H1 (cell line): ENCODE results near the gene SERINC5. TPM values are rescaled to one million over a fixed set of nuclear protein-coding genes. Genes with fewer than 3 reads are reported as not detected.

ENCODE experiments used
- CTCF ChIA-PET: fragments of 300-600 bp; sonication (Branson Sonifier 250); formaldehyde crosslinking; loops from one replicate; lab custom pipeline; 2021; ENCODE audit not compliant: partially characterized antibody; lab: Charles Lee
- POLR2A ChIA-PET: fragments of 300-600 bp; sonication (Branson Sonifier 250); formaldehyde crosslinking; loops from one replicate; lab custom pipeline; 2021; ENCODE audit warnings: inconsistent platforms; ENCODE audit not compliant: partially characterized antibody; lab: Charles Lee
- DNase-seq, 2 experiments: peaks; one replicate each; pipeline versions ENCODE4 v3.0.0 to v3.0.0-alpha.2; 2010 to 2022; ENCODE audit warnings: low spot score in 2 of 2, low read depth in 1 of 2, mixed read lengths in 1 of 2
- FAIRE-seq: peaks from 2 replicates; lab custom pipeline; 2011; peaks lifted over from hg19 to GRCh38; lab: Jason Lieb, UNC
- H2AFZ ChIP-seq: 2 replicates; pipeline ENCODE4 v1.8.1; 2012; ENCODE audit warnings: low read length, inconsistent platforms
- H2AK5ac ChIP-seq: 2 replicates; pipeline ENCODE4 v1.6.1; 2013; ENCODE audit warnings: low read depth, low read length
- H2BK120ac ChIP-seq: replicated peaks from 2 replicates; pipeline ENCODE3; 2013; ENCODE audit warnings: low read depth, low read length, inconsistent platforms
- H2BK12ac ChIP-seq: 2 replicates; pipeline ENCODE4 v1.6.1; 2013; ENCODE audit warnings: low read depth, low read length
- H2BK15ac ChIP-seq: 2 replicates; pipeline ENCODE4 v1.6.1; 2013; ENCODE audit warnings: low read length
- H2BK20ac ChIP-seq: 2 replicates; pipeline ENCODE4 v1.6.1; 2013; ENCODE audit warnings: low read length
- H2BK5ac ChIP-seq: 2 replicates; pipeline ENCODE4 v1.6.1; 2013; ENCODE audit warnings: low read depth, low read length
- H3K14ac ChIP-seq: 2 replicates; pipeline ENCODE4 v1.6.1; 2013; ENCODE audit warnings: inconsistent platforms; ENCODE audit not compliant: insufficient read length
- H3K18ac ChIP-seq: 2 replicates; pipeline ENCODE4 v1.6.1; 2013; ENCODE audit warnings: low read length; ENCODE audit errors: extremely low read depth
- H3K23ac ChIP-seq: 2 replicates; pipeline ENCODE4 v1.6.1; 2013; ENCODE audit warnings: inconsistent platforms; ENCODE audit not compliant: insufficient read length
- H3K23me2 ChIP-seq: 2 replicates; pipeline ENCODE4 v1.6.1; 2013; ENCODE audit warnings: low read depth, low read length
- H3K27ac ChIP-seq: 2 replicates; pipeline ENCODE4 v1.6.1; 2011; ENCODE audit warnings: low read depth, low read length, inconsistent platforms
- H3K27me3 ChIP-seq, 4 experiments: replicated peaks in 1 of 4; 1 replicate in 1 of 4; 2 replicates in 3 of 4; pipeline versions ENCODE4 v1.6.1 to v1.8.1; 2011 to 2013; ENCODE audit warnings: low read length in 3 of 4, mild to moderate bottlenecking in 3 of 4, inconsistent platforms in 2 of 4, mixed read lengths in 2 of 4, moderate library complexity in 1 of 4; ENCODE audit not compliant: control insufficient read depth in 3 of 4, insufficient read depth in 3 of 4; ENCODE audit errors: extremely low read depth in 1 of 4
- H3K36me3 ChIP-seq, 4 experiments: 2 replicates each; pipeline versions ENCODE4 v1.6.1 to v1.8.1; 2011 to 2013; ENCODE audit warnings: mild to moderate bottlenecking in 4 of 4, low read length in 3 of 4, moderate library complexity in 2 of 4, control low read depth in 1 of 4, inconsistent platforms in 1 of 4; ENCODE audit not compliant: insufficient read depth in 4 of 4, control insufficient read depth in 2 of 4
- H3K4ac ChIP-seq: replicated peaks from 2 replicates; pipeline ENCODE3; 2013; ENCODE audit warnings: low read length, low read depth, mixed read lengths, inconsistent platforms; ENCODE audit not compliant: insufficient read length
- H3K4me1 ChIP-seq, 4 experiments: replicated peaks in 1 of 4; 1 replicate in 1 of 4; 2 replicates in 3 of 4; pipeline versions ENCODE4 v1.6.1 to v1.8.1; 2011 to 2013; ENCODE audit warnings: low read length in 3 of 4, inconsistent platforms in 2 of 4, mixed read lengths in 1 of 4; ENCODE audit not compliant: insufficient read depth in 4 of 4, control insufficient read depth in 3 of 4
- H3K4me2 ChIP-seq, 2 experiments: 2 replicates each; pipeline versions ENCODE4 v1.6.1 to v1.8.1; 2011 to 2013; ENCODE audit warnings: low read depth in 2 of 2, low read length in 2 of 2, control low read depth in 1 of 2, inconsistent platforms in 1 of 2, mild to moderate bottlenecking in 1 of 2; ENCODE audit not compliant: insufficient read depth in 1 of 2
- H3K4me3 ChIP-seq, 4 experiments: fragments of 200-600, 300-600 bp in 1 of 4; sonication (generic), shearing (Covaris generic), sonication (Bioruptor Twin) in 1 of 4; 2 replicates each; pipeline versions ENCODE4 v1.5.1 to v1.8.1; 2011 to 2016; ENCODE audit warnings: low read length in 4 of 4, low read depth in 3 of 4, control low read depth in 2 of 4, inconsistent platforms in 2 of 4, mild to moderate bottlenecking in 2 of 4, mixed read lengths in 1 of 4, moderate library complexity in 1 of 4; ENCODE audit not compliant: insufficient read depth in 2 of 4; ENCODE audit errors: extremely low read depth in 1 of 4
- H3K56ac ChIP-seq: replicated peaks from 2 replicates; pipeline ENCODE3; 2013; ENCODE audit warnings: low read depth, mild to moderate bottlenecking, mixed read lengths, low read length, inconsistent platforms; ENCODE audit not compliant: insufficient read length
- H3K79me1 ChIP-seq: 2 replicates; pipeline ENCODE4 v1.6.1; 2013; ENCODE audit warnings: low read depth, low read length, control low read depth
- H3K79me2 ChIP-seq, 2 experiments: 2 replicates each; pipeline versions ENCODE4 v1.6.1 to v1.8.1; 2012 to 2013; ENCODE audit warnings: low read length in 2 of 2, mild to moderate bottlenecking in 2 of 2, inconsistent platforms in 1 of 2; ENCODE audit not compliant: insufficient read depth in 2 of 2, control insufficient read depth in 1 of 2
- H3K9ac ChIP-seq, 4 experiments: replicated peaks in 1 of 4; 1 replicate in 1 of 4; 2 replicates in 3 of 4; pipeline versions ENCODE4 v1.6.1 to v1.8.1; 2011 to 2013; ENCODE audit warnings: low read depth in 3 of 4, low read length in 3 of 4, control low read depth in 2 of 4, mild to moderate bottlenecking in 2 of 4, moderate library complexity in 2 of 4, inconsistent platforms in 1 of 4; ENCODE audit errors: extremely low read depth in 1 of 4
- H3K9me3 ChIP-seq, 2 experiments: 2 replicates each; pipeline versions ENCODE4 v1.6.1 to v1.8.1; 2012 to 2013; ENCODE audit warnings: mild to moderate bottlenecking in 2 of 2, moderate library complexity in 2 of 2, control low read depth in 1 of 2, inconsistent platforms in 1 of 2, low read depth in 1 of 2, low read length in 1 of 2, mixed read lengths in 1 of 2; ENCODE audit not compliant: insufficient read depth in 2 of 2
- H4K20me1 ChIP-seq, 2 experiments: replicated peaks in 1 of 2; 2 replicates each; pipeline versions ENCODE3 to v1.8.1; 2011 to 2013; ENCODE audit warnings: inconsistent platforms in 2 of 2, low read length in 2 of 2, mild to moderate bottlenecking in 1 of 2; ENCODE audit not compliant: insufficient read depth in 2 of 2, control insufficient read depth in 1 of 2
- H4K5ac ChIP-seq: 2 replicates; pipeline ENCODE4 v1.6.1; 2013; ENCODE audit warnings: low read length, low read depth, mixed read lengths, inconsistent platforms; ENCODE audit not compliant: insufficient read length
- H4K8ac ChIP-seq: 2 replicates; pipeline ENCODE4 v1.8.0; 2013; ENCODE audit warnings: mild to moderate bottlenecking, moderate library complexity, low read length, inconsistent platforms; ENCODE audit not compliant: insufficient read depth; ENCODE audit errors: extremely low read depth
- H4K91ac ChIP-seq: replicated peaks from 2 replicates; pipeline ENCODE3; 2013; ENCODE audit warnings: low read length, mixed read lengths, inconsistent platforms; ENCODE audit not compliant: insufficient read length
- CEBPB ChIP-seq: IDR thresholded peaks from 2 replicates; pipeline ENCODE4 v1.6.1; 2012; ENCODE audit warnings: low read depth, low read length
- GTF2F1 ChIP-seq: IDR thresholded peaks from 2 replicates; pipeline ENCODE4 v1.6.1; 2012; ENCODE audit warnings: low read depth, low read length, improper control_type of control experiment, borderline replicate concordance
- KDM1A ChIP-seq: fragments of 200-600, 300-600 bp; sonication (generic); IDR thresholded peaks from 2 replicates; pipeline ENCODE4 v1.7.1; 2016; ENCODE audit warnings: mild to moderate bottlenecking, low read length, borderline replicate concordance
- NRF1 ChIP-seq: IDR thresholded peaks from 2 replicates; pipeline ENCODE4 v1.6.1; 2011; ENCODE audit warnings: mild to moderate bottlenecking, low read depth, low read length, improper control_type of control experiment
- RBBP5 ChIP-seq: IDR thresholded peaks from 2 replicates; pipeline ENCODE4 v1.7.1; 2012; ENCODE audit warnings: low read depth, mild to moderate bottlenecking, inconsistent platforms, low read length, moderate library complexity, borderline replicate concordance
- RNF2 ChIP-seq: fragments of 200-900, 300-1000 bp; sonication (generic); IDR thresholded peaks from 2 replicates; pipeline ENCODE4 v1.7.1; 2016; ENCODE audit warnings: borderline replicate concordance, low read depth, mild to moderate bottlenecking, antibody characterized with exemption, low read length; ENCODE audit not compliant: poor library complexity, severe bottlenecking; ENCODE audit errors: missing control alignments
- RXRA ChIP-seq: IDR thresholded peaks from 2 replicates; pipeline ENCODE4 v1.6.1; 2011; ENCODE audit warnings: low read depth, mild to moderate bottlenecking, low read length, moderate library complexity; ENCODE audit not compliant: insufficient read depth
- SIRT6 ChIP-seq: IDR thresholded peaks from one replicate; pipeline ENCODE4 v1.7.1; 2012; ENCODE audit warnings: low read length, inconsistent platforms
- SIX5 ChIP-seq: IDR thresholded peaks from 2 replicates; pipeline ENCODE4 v1.6.1; 2011; ENCODE audit warnings: mild to moderate bottlenecking, low read depth, low read length
- SRF ChIP-seq: IDR thresholded peaks from 2 replicates; pipeline ENCODE4 v1.6.1; 2011; ENCODE audit warnings: mild to moderate bottlenecking, low read depth, low read length, moderate library complexity
- WGBS, 2 experiments: shearing (Covaris generic) in 1 of 2; methylation state at CpG; one replicate each; pipeline versions ENCODE4 v1.1.6 to v1.1.7; 2013 to 2015; ENCODE audit warnings: low lambda C conversion rate in 2 of 2, mixed read lengths in 2 of 2, inconsistent platforms in 1 of 2, low coverage in 1 of 2, missing lambda C conversion rate in 1 of 2; ENCODE audit not compliant: insufficient replicate concordance in 2 of 2, insufficient coverage in 1 of 2, insufficient read length in 1 of 2; ENCODE audit errors: extremely low coverage in 1 of 2, missing lambda C conversion rate in 1 of 2; 5-methylcytosine and 5-hydroxymethylcytosine counted together
- polyA plus RNA-seq, 7 experiments: library from polyadenylated mRNA; depleted of rRNA in 3 of 7; stranded (reverse) in 5 of 7; unstranded in 2 of 7; fragments of >200 nt in 5 of 7; fragments of 200-250 nt in 2 of 7; gene quantifications; 1 replicate in 5 of 7; 2 replicates in 1 of 7; 4 replicates in 1 of 7; pipeline versions ENCODE4 v1.2.1 to v1.2.3, GENCODE V29; 2011 to 2013; ENCODE audit warnings: missing spikeins in 2 of 7, mixed read lengths in 2 of 7
- total RNA-seq: library from RNA; stranded (reverse); fragmentation: NEBNext Ultra II Directional; extraction: Animal tissue kit (Norgen Biotek cat#: 25700); gene quantifications from 2 replicates; pipeline ENCODE4 v1.2.1, GENCODE V29; 2021
- TF ChIP-seq, protein P1 (sequence below): IDR thresholded peaks from 2 replicates; pipeline ENCODE4 v1.6.1; 2011; ENCODE audit warnings: low read depth, mild to moderate bottlenecking, low read length; ENCODE audit not compliant: insufficient read depth
- TF ChIP-seq, protein P2 (sequence below): IDR thresholded peaks from 2 replicates; pipeline ENCODE4 v1.6.1; 2012; ENCODE audit warnings: low read length, inconsistent platforms

The SERINC5 gene
- total and polyA plus RNA-seq, 2 of the 8 experiments (the other 6 are each of a cell fraction or from before 2014, with no cell fraction given), result 32.2 to 149 TPM

DNA sequence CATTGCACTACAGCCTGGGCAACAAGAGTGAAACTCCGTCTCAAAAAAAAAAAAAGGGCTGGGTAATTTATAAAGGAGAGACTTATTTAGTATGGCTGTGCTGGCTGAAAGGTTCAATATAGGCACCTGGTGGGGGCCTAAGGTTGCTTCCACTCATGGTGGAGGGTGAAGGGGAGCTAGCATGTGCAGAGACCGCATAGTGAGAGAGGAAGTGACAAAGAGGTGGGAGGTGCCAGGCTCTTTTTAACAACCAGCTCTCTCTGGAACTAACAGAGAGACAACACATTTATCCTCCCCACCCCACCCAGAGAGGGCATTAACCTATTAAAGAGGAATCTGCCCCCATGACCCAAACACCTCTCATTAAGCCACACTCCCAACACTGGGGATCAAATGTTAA is 28.9 kb upstream of the SERINC5 start:
- Histone ChIP-seq H3K4ac (no peak overlapping the region), H3K4me3 (no peak overlapping the region), H3K18ac (no peak overlapping the region), H3K36me3 (no peaks in the 10 kb centered on the region), H3K56ac (no peak overlapping the region), H2BK5ac (no peak overlapping the region), H4K5ac (no peak overlapping the region), H2BK120ac (no peak overlapping the region), H3K27ac (no peak overlapping the region), H3K4me2 (no peak overlapping the region), H2BK15ac (no peak overlapping the region), H4K91ac (no peak overlapping the region), H3K79me2 (no peaks in the 10 kb centered on the region), H2BK12ac (no peak overlapping the region), H3K27me3 (no peaks in the 10 kb centered on the region), H4K8ac (no peak overlapping the region), H3K9ac (peak overlapping the region in 1 of 4 experiments; percentile 10; a peak in 1 of 7 replicates), H3K9me3 (no peaks in the 10 kb centered on the region), H3K23me2 (no peaks in the 10 kb centered on the region), H4K20me1 (no peaks in the 10 kb centered on the region), H3K4me1 (no peaks in the 10 kb centered on the region), H3K79me1 (no peaks in the 10 kb centered on the region), H3K23ac (no peak overlapping the region), H2BK20ac (no peak overlapping the region), H2AK5ac (no peak overlapping the region), H3K14ac (no peak overlapping the region), H2AFZ (peak overlapping the region; percentile 40; the same call in 1 of the 2 replicates)
- DNase-seq, result no peak
- 90% methylated on average over 2 of the region's 2 CpGs; no CpG with 5 or more reads in 1 of the 2 experiments for WGBS, 2 experiments
- FAIRE-seq, result no peak
- ChIA-PET POLR2A (interaction anchor here (1.7 kb wide), 1 partner anchor 30 kb away, joined by 3 read pairs; no protein-coding TSS in a partner anchor), CTCF (interaction anchor here (0.8 to 1.7 kb wide), 3 partner anchors 9 to 194 kb away, joined by 3 to 6 read pairs (median 3); no protein-coding TSS in a partner anchor)
- TF ChIP-seq RNF2 (no peak), SIRT6 (no peak), GTF2F1 (no peak), NRF1 (no peak), SIX5 (no peak), RBBP5 (no peak), CEBPB (no peak), KDM1A (no peak), RXRA (no peak), SRF (no peak)
- TF ChIP-seq, protein P1, sequence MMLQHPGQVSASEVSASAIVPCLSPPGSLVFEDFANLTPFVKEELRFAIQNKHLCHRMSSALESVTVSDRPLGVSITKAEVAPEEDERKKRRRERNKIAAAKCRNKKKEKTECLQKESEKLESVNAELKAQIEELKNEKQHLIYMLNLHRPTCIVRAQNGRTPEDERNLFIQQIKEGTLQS, result no peak
- TF ChIP-seq, protein P2, sequence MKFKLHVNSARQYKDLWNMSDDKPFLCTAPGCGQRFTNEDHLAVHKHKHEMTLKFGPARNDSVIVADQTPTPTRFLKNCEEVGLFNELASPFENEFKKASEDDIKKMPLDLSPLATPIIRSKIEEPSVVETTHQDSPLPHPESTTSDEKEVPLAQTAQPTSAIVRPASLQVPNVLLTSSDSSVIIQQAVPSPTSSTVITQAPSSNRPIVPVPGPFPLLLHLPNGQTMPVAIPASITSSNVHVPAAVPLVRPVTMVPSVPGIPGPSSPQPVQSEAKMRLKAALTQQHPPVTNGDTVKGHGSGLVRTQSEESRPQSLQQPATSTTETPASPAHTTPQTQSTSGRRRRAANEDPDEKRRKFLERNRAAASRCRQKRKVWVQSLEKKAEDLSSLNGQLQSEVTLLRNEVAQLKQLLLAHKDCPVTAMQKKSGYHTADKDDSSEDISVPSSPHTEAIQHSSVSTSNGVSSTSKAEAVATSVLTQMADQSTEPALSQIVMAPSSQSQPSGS, result no peak
